Measurements from ENCODE around the gene SCUBE1. TPM values are rescaled to one million over a fixed set of nuclear protein-coding genes. Genes with fewer than 3 reads are reported as not detected.

SCUBE1 gene
- total RNA-seq, 2 experiments from 2014 or later: 0.08 to 0.23 TPM

- Mint-ChIP-seq H3K27ac (no peak overlapping the region), H3K4me3 (no peak overlapping the region), H3K9me3 (no peaks in the 10 kb centered on the region), H3K27me3 (peaks cover 4% of the 10 kb centered on the region), H3K4me1 (no peaks in the 10 kb centered on the region), H3K36me3 (no peaks in the 10 kb centered on the region)
- no peak for DNase-seq
Observed at GRCh38 chr22:43274595-43275240, 68.5 kb downstream of the SCUBE1 start.

GRCh38 chr22:43273902-43274484 lies 69.2 kb downstream of the SCUBE1 start:
- Mint-ChIP-seq H3K27me3 (peaks cover 4% of the 10 kb centered on the region), H3K27ac (no peak overlapping the region), H3K4me1 (no peaks in the 10 kb centered on the region), H3K4me3 (no peak overlapping the region), H3K9me3 (no peaks in the 10 kb centered on the region), H3K36me3 (no peaks in the 10 kb centered on the region)
- DNase-seq: peak; percentile 36

DNA sequence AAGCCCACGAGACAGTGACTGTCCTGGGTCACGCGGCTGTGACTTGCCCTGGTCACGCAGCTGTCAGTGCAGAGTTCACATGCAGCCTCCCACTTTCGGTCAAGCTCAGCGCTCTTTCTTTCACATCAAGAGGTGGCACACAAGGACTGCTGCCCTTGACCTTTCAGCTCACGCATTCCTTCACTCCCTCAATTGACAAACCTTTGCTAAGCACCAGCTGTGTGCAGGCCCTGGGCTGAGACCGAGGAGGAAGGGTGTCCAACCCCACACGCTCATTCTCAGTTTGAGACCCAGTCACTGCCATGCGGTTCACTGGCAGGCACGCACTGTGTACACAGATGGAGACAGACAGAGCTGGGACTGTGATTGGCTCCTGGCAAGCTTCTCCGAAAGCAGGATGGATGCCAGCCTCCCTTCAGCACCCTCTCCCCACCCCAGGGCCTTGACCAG lies 70.3 kb downstream of the SCUBE1 start:
- DNase-seq: no peak
- H3K27ac Mint-ChIP-seq: no peak overlapping the region
- no peaks in the 10 kb centered on the region for H3K9me3 Mint-ChIP-seq

DNA sequence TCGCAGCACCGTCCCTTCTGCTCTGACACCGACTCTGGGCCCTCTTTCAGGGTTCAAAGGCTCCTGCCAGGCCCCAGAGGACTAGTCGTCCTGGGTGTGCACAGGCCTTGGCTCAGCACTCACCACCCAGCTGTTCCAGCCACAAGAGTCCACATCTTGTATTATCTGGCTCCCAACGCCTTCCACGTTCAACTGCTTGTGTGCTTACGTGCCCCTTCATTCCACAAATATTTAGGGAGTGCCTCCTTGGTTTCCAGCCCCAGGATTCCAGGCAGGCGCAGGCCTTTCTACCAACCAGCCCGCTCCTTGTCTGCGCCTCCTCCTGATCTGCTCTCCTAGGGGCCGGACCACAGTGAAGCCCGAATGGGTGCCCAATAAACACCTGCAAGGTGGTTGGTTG lies 70.9 kb downstream of the SCUBE1 start:
- H3K27ac Mint-ChIP-seq: no peak overlapping the region
- H3K36me3 Mint-ChIP-seq: no peaks in the 10 kb centered on the region
- peaks cover 10% of the 10 kb centered on the region for H3K27me3 Mint-ChIP-seq
- H3K4me1 Mint-ChIP-seq: no peaks in the 10 kb centered on the region
- no peak overlapping the region for H3K4me3 Mint-ChIP-seq
- DNase-seq: no peak
- H3K9me3 Mint-ChIP-seq: no peaks in the 10 kb centered on the region

More for the DNA sequence above, 70.3 kb downstream of the SCUBE1 start:
- H3K4me3 Mint-ChIP-seq: no peak overlapping the region
- H3K4me1 Mint-ChIP-seq: no peaks in the 10 kb centered on the region
- H3K27me3 Mint-ChIP-seq: peaks cover 9% of the 10 kb centered on the region
- no peaks in the 10 kb centered on the region for H3K36me3 Mint-ChIP-seq

GRCh38 chr22:43270949-43271348 lies 72.2 kb downstream of the SCUBE1 start:
- no peak overlapping the region for H3K4me3 Mint-ChIP-seq

GRCh38 chr22:43270314-43270908 lies 72.8 kb downstream of the SCUBE1 start:
- H3K36me3 Mint-ChIP-seq: no peaks in the 10 kb centered on the region
- no peaks in the 10 kb centered on the region for H3K4me1 Mint-ChIP-seq

More at GRCh38 chr22:43270949-43271348, 72.2 kb downstream of the SCUBE1 start:
- Mint-ChIP-seq H3K27ac (no peak overlapping the region), H3K36me3 (no peaks in the 10 kb centered on the region), H3K9me3 (no peaks in the 10 kb centered on the region), H3K27me3 (peaks cover 17% of the 10 kb centered on the region), H3K4me1 (no peaks in the 10 kb centered on the region)
- DNase-seq: no peak

GRCh38 chr22:43269646-43270045 lies 73.5 kb downstream of the SCUBE1 start:
- H3K9me3 Mint-ChIP-seq: no peaks in the 10 kb centered on the region
- H3K4me3 Mint-ChIP-seq: no peak overlapping the region
- no peak overlapping the region for H3K27ac Mint-ChIP-seq
- peaks cover 13% of the 10 kb centered on the region for H3K27me3 Mint-ChIP-seq
- H3K36me3 Mint-ChIP-seq: no peaks in the 10 kb centered on the region
- H3K4me1 Mint-ChIP-seq: peaks cover 2% of the 10 kb centered on the region
- no peak for DNase-seq

More at GRCh38 chr22:43270314-43270908, 72.8 kb downstream of the SCUBE1 start:
- Mint-ChIP-seq H3K27me3 (peaks cover 14% of the 10 kb centered on the region), H3K9me3 (no peaks in the 10 kb centered on the region), H3K4me3 (no peak overlapping the region), H3K27ac (no peak overlapping the region)
- DNase-seq: no peak

GRCh38 chr22:43269246-43269645 lies 73.9 kb downstream of the SCUBE1 start:
- Mint-ChIP-seq H3K27ac (no peak overlapping the region), H3K4me1 (peaks cover 4% of the 10 kb centered on the region), H3K4me3 (no peak overlapping the region), H3K27me3 (peaks cover 13% of the 10 kb centered on the region), H3K9me3 (no peaks in the 10 kb centered on the region), H3K36me3 (no peaks in the 10 kb centered on the region)
- no peak for DNase-seq

GRCh38 chr22:43267981-43268660 lies 75.1 kb downstream of the SCUBE1 start:
- Mint-ChIP-seq H3K36me3 (no peaks in the 10 kb centered on the region), H3K27me3 (peaks cover 13% of the 10 kb centered on the region), H3K4me3 (no peak overlapping the region), H3K27ac (no peak overlapping the region), H3K4me1 (peaks cover 14% of the 10 kb centered on the region), H3K9me3 (no peaks in the 10 kb centered on the region)
- no peak for DNase-seq

DNA sequence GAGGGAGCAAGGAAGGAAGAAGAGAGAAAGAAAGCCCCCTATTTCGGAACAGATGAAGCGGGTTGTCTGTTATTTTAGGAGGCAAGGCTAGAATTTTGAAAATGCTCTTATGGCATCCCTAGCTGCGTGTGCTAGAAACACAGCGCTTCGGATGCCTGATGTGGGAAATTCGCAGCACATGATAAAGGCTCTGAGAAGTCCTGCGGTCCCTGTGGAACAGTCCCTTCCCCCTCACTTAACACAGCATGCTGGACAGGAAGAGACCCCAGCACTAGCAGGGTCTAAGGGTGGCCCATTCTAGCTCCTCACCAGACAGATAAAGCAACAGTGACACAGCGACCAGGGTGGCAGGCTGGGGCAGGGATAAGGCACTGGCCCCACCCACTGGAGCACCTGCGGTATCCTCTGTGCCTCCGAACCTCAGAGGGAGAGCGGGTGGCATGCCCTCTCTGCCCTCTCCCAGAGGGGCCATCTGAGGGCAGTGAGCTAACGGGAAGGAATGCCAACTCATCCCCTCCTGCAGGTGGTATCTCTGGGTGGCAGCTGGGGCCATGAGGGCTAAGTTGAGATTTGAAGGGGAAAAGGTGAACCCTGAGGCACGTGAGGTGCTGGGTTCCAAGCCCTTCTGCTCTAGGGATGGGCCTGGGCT lies 75.7 kb downstream of the SCUBE1 start:
- Mint-ChIP-seq H3K4me3 (no peak overlapping the region), H3K36me3 (no peaks in the 10 kb centered on the region), H3K4me1 (peaks cover 17% of the 10 kb centered on the region), H3K27ac (no peak overlapping the region), H3K27me3 (peaks cover 13% of the 10 kb centered on the region), H3K9me3 (no peaks in the 10 kb centered on the region)
- DNase-seq: no peak

DNA sequence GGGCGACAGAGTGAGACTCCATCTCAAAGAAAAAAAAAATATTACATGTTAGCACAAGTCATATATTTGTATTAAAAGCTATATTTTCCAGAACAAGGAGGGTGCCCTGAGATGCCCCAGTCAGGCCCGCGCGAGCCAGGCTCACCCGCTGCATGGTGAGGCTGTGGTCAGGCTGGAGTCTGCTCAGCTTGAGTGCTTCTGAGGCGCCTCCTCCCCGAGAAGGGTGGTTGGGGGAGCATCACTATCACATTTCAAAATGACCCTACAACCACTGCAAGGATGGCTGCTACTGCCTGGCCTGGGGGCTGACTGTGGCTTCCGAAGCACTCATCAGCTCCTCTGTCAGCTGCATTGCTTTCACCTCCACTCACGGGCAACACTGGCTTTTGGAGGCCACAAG lies 77.1 kb downstream of the SCUBE1 start:
- Mint-ChIP-seq H3K36me3 (no peaks in the 10 kb centered on the region), H3K9me3 (no peaks in the 10 kb centered on the region)

DNA sequence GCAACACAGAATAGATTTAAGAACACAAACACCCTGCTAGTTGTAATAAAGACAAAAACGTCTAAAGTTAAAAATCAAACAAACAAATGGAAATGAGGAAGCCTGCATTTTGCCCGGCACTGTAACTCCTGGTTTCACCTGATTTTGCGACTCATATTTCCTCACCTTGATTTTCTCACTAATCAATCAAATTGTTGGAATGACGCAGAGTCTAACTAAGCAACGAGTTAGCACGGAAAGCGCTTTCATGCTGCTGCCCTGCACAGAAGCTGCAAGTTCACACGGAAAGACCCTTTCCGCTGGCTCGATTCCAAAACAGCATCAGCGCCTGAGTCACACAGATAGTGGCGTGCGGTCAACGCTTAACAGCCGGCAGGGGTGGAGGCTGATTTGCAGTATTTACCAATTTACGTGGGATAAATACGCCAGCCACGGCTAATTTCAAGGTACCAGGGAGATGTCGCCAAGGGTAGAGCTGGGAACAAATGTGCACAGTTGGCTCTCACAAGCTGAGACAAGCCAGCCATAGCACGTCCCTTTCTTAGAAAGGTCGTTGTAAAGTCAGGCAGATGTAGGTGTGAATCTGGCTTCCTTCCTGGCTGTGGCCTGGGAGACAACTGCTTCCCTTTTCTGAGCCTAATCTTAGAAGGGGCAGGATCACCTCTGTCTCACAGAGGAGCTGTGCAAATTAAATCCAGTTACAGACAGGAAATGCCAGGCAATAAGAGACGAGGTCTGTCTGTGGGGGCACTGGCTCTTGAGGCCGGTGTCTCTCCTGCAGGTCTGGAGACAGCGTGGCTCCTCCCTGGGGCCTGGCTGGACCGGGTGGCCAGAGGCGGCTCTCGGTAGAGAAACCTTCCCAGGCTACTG lies 79.3 kb downstream of the SCUBE1 start:
- H3K4me1 Mint-ChIP-seq: peaks cover 17% of the 10 kb centered on the region
- H3K27ac Mint-ChIP-seq: peak overlapping the region; percentile 67
- H3K27me3 Mint-ChIP-seq: peaks cover 13% of the 10 kb centered on the region
- no peaks in the 10 kb centered on the region for H3K36me3 Mint-ChIP-seq
- H3K4me3 Mint-ChIP-seq: peak overlapping the region; percentile 57
- DNase-seq: peak; percentile 89
- no peaks in the 10 kb centered on the region for H3K9me3 Mint-ChIP-seq

More for the DNA sequence above, 77.1 kb downstream of the SCUBE1 start:
- no peak overlapping the region for H3K4me3 Mint-ChIP-seq
- H3K27me3 Mint-ChIP-seq: peaks cover 13% of the 10 kb centered on the region
- peaks cover 17% of the 10 kb centered on the region for H3K4me1 Mint-ChIP-seq
- DNase-seq: no peak
- H3K27ac Mint-ChIP-seq: no peak overlapping the region

DNA sequence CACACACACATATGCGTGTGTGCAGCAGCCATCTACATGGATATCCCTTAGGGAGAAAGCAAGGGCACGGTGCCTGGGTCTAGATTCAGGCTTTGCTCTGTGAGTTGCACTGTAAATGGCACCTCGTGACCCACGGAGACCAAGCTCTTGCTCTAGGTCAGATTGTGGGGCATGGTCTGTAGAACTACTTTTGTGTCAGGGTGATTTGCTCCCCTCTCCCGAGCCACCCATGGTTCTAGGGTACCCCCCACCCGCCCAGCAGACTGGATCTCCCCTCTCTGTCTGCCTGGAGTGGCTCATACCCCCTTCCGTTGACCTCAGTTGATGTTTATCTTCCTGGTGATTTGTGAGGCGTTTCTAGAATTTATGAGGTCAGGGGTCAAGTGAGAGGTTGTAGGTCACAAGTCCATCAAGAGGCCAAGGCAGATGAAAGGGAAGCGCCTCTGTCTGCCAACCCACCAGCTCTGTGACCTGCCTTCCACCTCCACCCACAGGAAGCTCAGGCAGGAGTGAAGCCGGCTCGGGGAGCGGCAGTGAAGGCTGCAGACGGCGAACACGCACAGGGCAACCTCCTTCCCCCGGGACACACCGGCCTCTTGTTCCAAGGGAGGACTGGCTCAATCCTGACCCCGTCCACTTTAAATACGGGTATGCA lies 80.1 kb downstream of the SCUBE1 start:
- H3K4me3 Mint-ChIP-seq: peak overlapping the region; percentile 57
- peak; percentile 55 for DNase-seq
- H3K36me3 Mint-ChIP-seq: no peaks in the 10 kb centered on the region
- no peaks in the 10 kb centered on the region for H3K9me3 Mint-ChIP-seq
- H3K27me3 Mint-ChIP-seq: peaks cover 8% of the 10 kb centered on the region
- peaks cover 17% of the 10 kb centered on the region for H3K4me1 Mint-ChIP-seq
- peak overlapping the region; percentile 67 for H3K27ac Mint-ChIP-seq

All from activated naive CD8-positive, alpha-beta T cell treated with anti-CD3 and anti-CD28 coated beads for 36 hours (primary cell).